HepG2 (cell line): Measurements from ENCODE around the gene ZDHHC14. TPM values are rescaled to one million over a fixed set of nuclear protein-coding genes. Genes with fewer than 3 reads are reported as not detected.

Source experiments
- EED ChIP-seq: sonication (generic); formaldehyde crosslinking; IDR thresholded peaks from 2 replicates; pipeline ENCODE4 v1.5.0; 2020; ENCODE audit warnings: mild to moderate bottlenecking, missing genetic modification reagents
- JDP2 ChIP-seq: sonication (generic); formaldehyde crosslinking; IDR thresholded peaks from 2 replicates; pipeline ENCODE4 v1.8.1; 2022; ENCODE audit warnings: missing genetic modification reagents, borderline replicate concordance
- NFKBIZ ChIP-seq: IDR thresholded peaks from 2 replicates; pipeline ENCODE4 v1.6.1; 2018; ENCODE audit warnings: missing genetic modification reagents, missing compliant biosample characterization
- RNF2 ChIP-seq: fragments of 450-650 bp; conservative IDR thresholded peaks from 2 replicates; pipeline ENCODE4 v1.6.1; 2016; ENCODE audit warnings: low read depth
- ZFP91 ChIP-seq: sonication (generic); formaldehyde crosslinking; IDR thresholded peaks from 2 replicates; pipeline ENCODE4 v1.9.0; 2022; ENCODE audit warnings: missing genetic modification reagents, mild to moderate bottlenecking, borderline replicate concordance
- ZNF30 ChIP-seq: sonication (generic); formaldehyde crosslinking; IDR thresholded peaks from 2 replicates; pipeline ENCODE4 v1.5.0; 2020; ENCODE audit warnings: mild to moderate bottlenecking, missing genetic modification reagents
- ZNF484 ChIP-seq: sonication (generic); formaldehyde crosslinking; IDR thresholded peaks from 2 replicates; pipeline ENCODE4 v1.5.1; 2020; ENCODE audit warnings: mild to moderate bottlenecking, low read depth, missing genetic modification reagents, borderline replicate concordance
- ZNF580 ChIP-seq: IDR thresholded peaks from 2 replicates; pipeline ENCODE4 v1.6.1; 2016; ENCODE audit warnings: low read depth, borderline replicate concordance
- ZNF615 ChIP-seq: sonication (generic); formaldehyde crosslinking; IDR thresholded peaks from 2 replicates; pipeline ENCODE4 v1.5.0; 2020; ENCODE audit warnings: mild to moderate bottlenecking, missing genetic modification reagents, borderline replicate concordance
- ZNF652 ChIP-seq: IDR thresholded peaks from 2 replicates; pipeline ENCODE4 v1.6.1; 2016; ENCODE audit warnings: low read depth, borderline replicate concordance
- ZNF724P ChIP-seq: sonication (generic); formaldehyde crosslinking; IDR thresholded peaks from 2 replicates; pipeline ENCODE4 v1.8.0; 2022; ENCODE audit warnings: missing genetic modification reagents, borderline replicate concordance
- ZNF766 ChIP-seq: sonication (generic); formaldehyde crosslinking; IDR thresholded peaks from 2 replicates; pipeline ENCODE4 v1.5.0; 2020; ENCODE audit warnings: missing genetic modification reagents, borderline replicate concordance
- ZNF790 ChIP-seq: sonication (generic); formaldehyde crosslinking; IDR thresholded peaks from 2 replicates; pipeline ENCODE4 v1.8.0; 2022; ENCODE audit warnings: missing genetic modification reagents, mild to moderate bottlenecking, borderline replicate concordance
- ZNF792 ChIP-seq: IDR thresholded peaks from 2 replicates; pipeline ENCODE4 v1.6.1; 2016
- ZNF800 ChIP-seq: sonication (generic); formaldehyde crosslinking; IDR thresholded peaks from 2 replicates; pipeline ENCODE4 v1.4.0; 2020; ENCODE audit warnings: missing genetic modification reagents
- polyA plus RNA-seq, 8 experiments: library from polyadenylated mRNA; depleted of rRNA in 3 of 8; stranded (reverse) in 7 of 8; unstranded in 1 of 8; fragments of >200 nt; fragmentation: Illumina TruSeq in 4 of 8; extraction: Trizol in 4 of 8; gene quantifications; 2 replicates each; pipeline versions ENCODE4 v1.2.1 to v1.2.3, GENCODE V29; 2011 to 2016; ENCODE audit warnings: low read depth in 4 of 8, missing spikeins in 1 of 8, mixed read lengths in 1 of 8; ENCODE audit not compliant: insufficient read depth in 1 of 8
- total RNA-seq, 5 experiments: library from RNA; depleted of rRNA; stranded (reverse); fragments of >200 nt; fragmentation: Illumina TruSeq; extraction: Trizol; gene quantifications; 2 replicates each; pipeline ENCODE4 v1.2.3, GENCODE V29; 2016; ENCODE audit warnings: low read depth in 1 of 5
- TF ChIP-seq, protein P1 (sequence below): sonication (generic); formaldehyde crosslinking; IDR thresholded peaks from 2 replicates; pipeline ENCODE4 v1.8.1; 2023; ENCODE audit warnings: mild to moderate bottlenecking, missing genetic modification reagents
- TF ChIP-seq, protein P2 (sequence below): sonication (generic); formaldehyde crosslinking; IDR thresholded peaks from 2 replicates; pipeline ENCODE4 v1.5.0; 2020; ENCODE audit warnings: mild to moderate bottlenecking, missing genetic modification reagents
- TF ChIP-seq, protein P3 (sequence below): sonication (generic); formaldehyde crosslinking; conservative IDR thresholded peaks from 2 replicates; pipeline ENCODE4 v1.4.0; 2020; ENCODE audit warnings: missing genetic modification reagents

The ZDHHC14 gene
- total and polyA plus RNA-seq, 2 of the 13 experiments (the other 11 are each of a cell fraction or from before 2014, with no cell fraction given) = 3.7 to 9.5 TPM

DNA sequence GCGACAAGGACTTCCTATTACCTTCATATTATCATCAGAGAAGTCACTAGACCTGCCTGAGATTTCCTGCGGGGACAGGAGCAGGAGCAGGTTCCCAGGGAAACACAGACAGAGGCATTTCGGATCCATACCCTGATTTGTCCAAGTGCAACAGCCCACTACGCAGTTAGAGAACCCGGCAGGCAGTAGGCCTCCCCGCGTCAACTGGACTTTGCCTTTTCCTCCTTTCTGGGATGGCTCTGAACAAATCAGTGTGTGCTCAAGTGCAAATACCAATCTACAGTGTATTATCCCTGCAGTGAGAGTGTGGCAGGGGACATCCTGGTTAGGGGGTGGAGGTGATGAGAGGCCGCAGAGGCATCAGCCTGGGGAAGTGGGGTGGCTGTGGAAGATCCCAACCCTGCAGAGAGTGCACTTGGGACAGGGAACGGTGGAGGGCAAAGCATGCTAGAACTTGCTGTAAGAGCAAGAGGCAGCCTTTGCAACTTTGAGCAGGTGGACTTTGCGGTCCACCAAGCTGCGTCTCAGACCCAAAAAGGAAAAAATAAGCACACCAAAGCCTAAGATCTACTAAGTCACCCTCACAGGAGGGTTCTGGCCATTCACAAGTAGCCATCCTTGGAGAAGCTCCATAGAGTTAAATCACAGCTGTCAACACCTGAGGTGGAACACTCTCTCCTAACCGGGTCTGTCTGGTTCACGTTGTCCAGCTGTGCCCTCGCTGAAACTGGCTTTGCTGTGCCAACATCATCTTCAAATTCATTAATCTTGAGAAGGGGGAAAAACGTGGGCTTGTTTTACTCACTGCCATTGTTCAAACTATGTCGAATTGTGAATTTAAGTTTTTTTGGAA is 159.1 kb downstream of the ZDHHC14 start (continued):
- TF ChIP-seq, protein P1, sequence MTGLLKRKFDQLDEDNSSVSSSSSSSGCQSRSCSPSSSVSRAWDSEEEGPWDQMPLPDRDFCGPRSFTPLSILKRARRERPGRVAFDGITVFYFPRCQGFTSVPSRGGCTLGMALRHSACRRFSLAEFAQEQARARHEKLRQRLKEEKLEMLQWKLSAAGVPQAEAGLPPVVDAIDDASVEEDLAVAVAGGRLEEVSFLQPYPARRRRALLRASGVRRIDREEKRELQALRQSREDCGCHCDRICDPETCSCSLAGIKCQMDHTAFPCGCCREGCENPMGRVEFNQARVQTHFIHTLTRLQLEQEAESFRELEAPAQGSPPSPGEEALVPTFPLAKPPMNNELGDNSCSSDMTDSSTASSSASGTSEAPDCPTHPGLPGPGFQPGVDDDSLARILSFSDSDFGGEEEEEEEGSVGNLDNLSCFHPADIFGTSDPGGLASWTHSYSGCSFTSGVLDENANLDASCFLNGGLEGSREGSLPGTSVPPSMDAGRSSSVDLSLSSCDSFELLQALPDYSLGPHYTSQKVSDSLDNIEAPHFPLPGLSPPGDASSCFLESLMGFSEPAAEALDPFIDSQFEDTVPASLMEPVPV (CRISPR knock-in tag) = peak; percentile 95
- TF ChIP-seq, protein P2, sequence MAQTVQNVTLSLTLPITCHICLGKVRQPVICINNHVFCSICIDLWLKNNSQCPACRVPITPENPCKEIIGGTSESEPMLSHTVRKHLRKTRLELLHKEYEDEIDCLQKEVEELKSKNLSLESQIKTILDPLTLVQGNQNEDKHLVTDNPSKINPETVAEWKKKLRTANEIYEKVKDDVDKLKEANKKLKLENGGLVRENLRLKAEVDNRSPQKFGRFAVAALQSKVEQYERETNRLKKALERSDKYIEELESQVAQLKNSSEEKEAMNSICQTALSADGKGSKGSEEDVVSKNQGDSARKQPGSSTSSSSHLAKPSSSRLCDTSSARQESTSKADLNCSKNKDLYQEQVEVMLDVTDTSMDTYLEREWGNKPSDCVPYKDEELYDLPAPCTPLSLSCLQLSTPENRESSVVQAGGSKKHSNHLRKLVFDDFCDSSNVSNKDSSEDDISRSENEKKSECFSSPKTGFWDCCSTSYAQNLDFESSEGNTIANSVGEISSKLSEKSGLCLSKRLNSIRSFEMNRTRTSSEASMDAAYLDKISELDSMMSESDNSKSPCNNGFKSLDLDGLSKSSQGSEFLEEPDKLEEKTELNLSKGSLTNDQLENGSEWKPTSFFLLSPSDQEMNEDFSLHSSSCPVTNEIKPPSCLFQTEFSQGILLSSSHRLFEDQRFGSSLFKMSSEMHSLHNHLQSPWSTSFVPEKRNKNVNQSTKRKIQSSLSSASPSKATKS (CRISPR knock-in tag) = no peak
- TF ChIP-seq ZNF615 (CRISPR knock-in tag) (no peak), ZNF792 (peak; percentile 97), ZNF484 (CRISPR knock-in tag) (no peak), ZNF790 (CRISPR knock-in tag) (no peak), EED (CRISPR knock-in tag) (no peak), ZNF30 (CRISPR knock-in tag) (no peak), ZNF724P (CRISPR knock-in tag) (no peak), ZNF766 (CRISPR knock-in tag) (no peak), RNF2 (no peak), ZFP91 (CRISPR knock-in tag) (peak; percentile 91), ZNF800 (CRISPR knock-in tag) (0 out of 2 replicates have a peak, but pooled peaks have one; percentile 48), ZNF652 (CRISPR knock-in tag) (no peak; the same call in 1 of the 2 replicates), ZNF580 (CRISPR knock-in tag) (no peak; the same call in 1 of the 2 replicates), JDP2 (CRISPR knock-in tag) (no peak), NFKBIZ (CRISPR knock-in tag) (peak; percentile 85; the same call in 1 of the 2 replicates)
- TF ChIP-seq, protein P3, sequence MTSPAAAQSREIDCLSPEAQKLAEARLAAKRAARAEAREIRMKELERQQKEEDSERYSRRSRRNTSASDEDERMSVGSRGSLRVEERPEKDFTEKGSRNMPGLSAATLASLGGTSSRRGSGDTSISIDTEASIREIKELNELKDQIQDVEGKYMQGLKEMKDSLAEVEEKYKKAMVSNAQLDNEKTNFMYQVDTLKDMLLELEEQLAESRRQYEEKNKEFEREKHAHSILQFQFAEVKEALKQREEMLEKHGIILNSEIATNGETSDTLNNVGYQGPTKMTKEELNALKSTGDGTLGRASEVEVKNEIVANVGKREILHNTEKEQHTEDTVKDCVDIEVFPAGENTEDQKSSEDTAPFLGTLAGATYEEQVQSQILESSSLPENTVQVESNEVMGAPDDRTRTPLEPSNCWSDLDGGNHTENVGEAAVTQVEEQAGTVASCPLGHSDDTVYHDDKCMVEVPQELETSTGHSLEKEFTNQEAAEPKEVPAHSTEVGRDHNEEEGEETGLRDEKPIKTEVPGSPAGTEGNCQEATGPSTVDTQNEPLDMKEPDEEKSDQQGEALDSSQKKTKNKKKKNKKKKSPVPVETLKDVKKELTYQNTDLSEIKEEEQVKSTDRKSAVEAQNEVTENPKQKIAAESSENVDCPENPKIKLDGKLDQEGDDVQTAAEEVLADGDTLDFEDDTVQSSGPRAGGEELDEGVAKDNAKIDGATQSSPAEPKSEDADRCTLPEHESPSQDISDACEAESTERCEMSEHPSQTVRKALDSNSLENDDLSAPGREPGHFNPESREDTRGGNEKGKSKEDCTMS = no peak
